LNCaP clone FGC (cell line): ENCODE data around the gene TP53I11.

Source experiments
- DNase-seq: peaks from one replicate; pipeline ENCODE4 v3.0.0-alpha.2; 2011; ENCODE audit warnings: low read depth
- H3K4me3 ChIP-seq: 2 replicates; pipeline ENCODE4 v1.5.1; 2011; ENCODE audit warnings: mild to moderate bottlenecking, low read depth, low read length, control low read depth
- TF ChIP-seq, protein P1 (sequence below): IDR thresholded peaks from 2 replicates; pipeline ENCODE4 v1.5.1; 2012; ENCODE audit warnings: mild to moderate bottlenecking; ENCODE audit not compliant: control insufficient read depth, insufficient read depth; ENCODE audit errors: extremely low read depth

TP53I11 gene

DNA sequence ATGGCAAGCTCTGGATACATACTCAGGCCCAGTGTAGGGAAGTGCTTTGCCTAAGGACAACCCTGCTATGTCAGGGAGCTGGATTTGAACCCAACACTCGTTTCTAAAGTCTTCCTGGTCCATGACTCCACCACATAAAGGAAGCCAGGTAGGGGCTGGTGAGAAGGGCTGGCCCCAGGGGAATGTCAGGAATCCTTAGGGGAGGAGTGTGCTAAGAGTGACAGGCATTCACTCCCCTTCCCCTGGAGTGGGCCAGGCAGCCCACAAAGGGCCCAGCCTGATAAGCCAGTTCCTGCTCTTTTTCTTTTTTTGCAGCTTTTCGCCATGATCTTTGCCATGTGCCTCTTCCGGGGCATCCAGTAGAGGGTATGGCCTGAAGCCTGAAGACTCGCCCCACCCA is 21.9 kb downstream of the TP53I11 start:
- no peak for DNase-seq
- no peak overlapping the region for H3K4me3 ChIP-seq
- TF ChIP-seq, protein P1, sequence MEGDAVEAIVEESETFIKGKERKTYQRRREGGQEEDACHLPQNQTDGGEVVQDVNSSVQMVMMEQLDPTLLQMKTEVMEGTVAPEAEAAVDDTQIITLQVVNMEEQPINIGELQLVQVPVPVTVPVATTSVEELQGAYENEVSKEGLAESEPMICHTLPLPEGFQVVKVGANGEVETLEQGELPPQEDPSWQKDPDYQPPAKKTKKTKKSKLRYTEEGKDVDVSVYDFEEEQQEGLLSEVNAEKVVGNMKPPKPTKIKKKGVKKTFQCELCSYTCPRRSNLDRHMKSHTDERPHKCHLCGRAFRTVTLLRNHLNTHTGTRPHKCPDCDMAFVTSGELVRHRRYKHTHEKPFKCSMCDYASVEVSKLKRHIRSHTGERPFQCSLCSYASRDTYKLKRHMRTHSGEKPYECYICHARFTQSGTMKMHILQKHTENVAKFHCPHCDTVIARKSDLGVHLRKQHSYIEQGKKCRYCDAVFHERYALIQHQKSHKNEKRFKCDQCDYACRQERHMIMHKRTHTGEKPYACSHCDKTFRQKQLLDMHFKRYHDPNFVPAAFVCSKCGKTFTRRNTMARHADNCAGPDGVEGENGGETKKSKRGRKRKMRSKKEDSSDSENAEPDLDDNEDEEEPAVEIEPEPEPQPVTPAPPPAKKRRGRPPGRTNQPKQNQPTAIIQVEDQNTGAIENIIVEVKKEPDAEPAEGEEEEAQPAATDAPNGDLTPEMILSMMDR = no peak

DNA sequence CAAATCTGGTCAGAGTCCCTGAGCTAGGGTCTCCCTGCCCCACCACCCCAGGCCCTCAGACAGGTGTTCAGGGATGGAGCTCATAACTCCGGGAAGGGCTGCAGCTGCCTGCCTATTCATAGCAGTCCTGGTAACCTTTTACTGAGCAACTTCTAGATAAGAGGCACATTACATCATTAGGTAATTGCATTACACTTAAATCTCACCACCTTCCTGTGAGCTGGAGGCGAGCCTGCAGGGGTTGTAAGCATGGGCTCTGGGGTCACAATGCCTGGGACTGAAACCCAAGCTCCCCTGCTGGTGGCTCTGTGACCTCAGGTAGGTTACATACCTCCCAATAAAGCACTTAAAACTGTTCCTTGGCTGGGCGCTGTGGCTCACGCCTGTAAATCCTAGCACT is 22.5 kb downstream of the TP53I11 start:
- DNase-seq = no peak
- H3K4me3 ChIP-seq = no peak overlapping the region
- TF ChIP-seq, protein P1 = no peak

DNA sequence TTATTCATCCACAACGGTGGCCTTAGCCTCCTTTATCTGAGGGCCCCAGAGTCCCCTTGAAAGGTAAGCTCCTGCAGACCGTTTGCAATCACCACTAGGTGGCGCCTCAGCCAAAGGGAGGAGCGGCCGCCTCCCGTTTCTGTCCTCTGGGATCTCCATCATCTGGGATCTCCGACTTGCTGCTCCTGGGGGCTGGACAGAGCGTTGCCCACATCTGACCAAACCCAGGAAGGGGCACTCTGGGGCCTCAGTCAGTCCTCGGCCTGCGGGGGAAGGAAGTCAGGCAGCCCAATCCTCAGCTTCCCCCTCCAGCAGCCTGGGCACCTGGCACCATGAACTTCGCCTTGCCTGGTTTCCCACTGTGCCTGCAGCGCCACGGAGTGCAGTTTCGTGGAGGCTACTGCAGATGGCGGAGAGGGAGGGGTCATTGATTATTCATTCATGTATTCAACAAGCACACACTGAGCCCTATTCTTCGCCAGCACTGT is 23.5 kb downstream of the TP53I11 start:
- H3K4me3 ChIP-seq = no peak overlapping the region
- TF ChIP-seq, protein P1 = peak; percentile 93
- no peak for DNase-seq

DNA sequence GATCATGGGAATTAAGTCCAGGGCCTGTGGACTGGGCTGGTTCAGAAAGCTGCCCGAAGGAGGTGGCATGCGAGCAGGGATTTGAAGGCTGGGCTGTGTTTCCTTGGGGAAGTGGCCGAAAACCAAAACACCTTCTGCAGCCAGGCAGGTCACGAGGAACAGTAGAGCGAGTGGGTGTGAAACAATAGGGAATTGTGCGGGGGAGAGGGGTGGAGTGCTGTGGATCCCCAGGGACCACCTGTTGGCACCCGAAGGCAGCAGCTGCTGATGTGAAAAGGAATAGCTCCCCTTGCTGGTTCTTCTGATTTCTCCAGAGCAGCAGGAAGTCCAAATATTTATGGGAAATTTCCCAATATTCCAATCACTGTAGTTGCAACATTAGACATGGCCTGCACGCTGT is 24.6 kb downstream of the TP53I11 start:
- TF ChIP-seq, protein P1 = no peak
- no peak for DNase-seq
- H3K4me3 ChIP-seq = no peak overlapping the region

DNA sequence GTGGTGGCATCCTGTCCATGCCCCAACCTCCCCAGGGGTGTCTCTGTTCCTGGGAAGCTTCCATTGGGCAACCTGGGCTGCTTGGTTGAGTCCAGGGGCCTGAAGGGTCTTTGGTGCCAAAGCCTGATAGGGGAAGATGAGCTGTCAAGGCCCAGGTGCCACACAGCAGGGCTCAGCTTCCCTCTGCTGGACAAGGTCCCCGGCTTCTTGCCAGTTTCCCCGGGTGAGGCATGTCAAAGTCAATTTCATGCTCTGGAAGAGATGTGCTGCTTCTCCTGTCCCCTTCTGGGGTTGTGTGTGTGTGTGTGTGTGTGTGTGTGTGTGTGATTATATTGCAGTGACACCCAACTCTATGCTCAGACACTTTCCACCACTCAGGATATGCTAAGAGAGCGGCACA is 26.9 kb downstream of the TP53I11 start:
- TF ChIP-seq, protein P1 = no peak
- H3K4me3 ChIP-seq = no peak overlapping the region
- no peak for DNase-seq

DNA sequence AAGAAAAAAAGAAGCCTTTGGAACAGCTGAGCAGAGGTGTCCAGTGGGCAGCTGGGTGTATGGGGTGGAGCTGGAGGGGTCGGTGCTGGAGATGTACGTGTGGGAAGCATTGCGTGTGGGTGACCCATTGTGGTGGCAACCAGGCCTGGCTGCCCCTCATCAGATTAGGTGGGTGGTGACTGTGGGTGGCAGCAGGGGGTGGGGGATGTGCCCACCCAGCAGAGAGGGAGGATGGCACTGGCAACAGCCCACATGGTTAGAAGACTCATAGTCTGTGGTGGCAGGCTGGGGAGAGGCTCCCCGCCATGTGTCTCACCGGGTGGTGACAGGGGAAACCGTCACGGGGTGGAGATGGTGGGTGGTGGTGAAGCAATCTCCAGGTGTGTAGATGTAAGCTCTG is 27.6 kb downstream of the TP53I11 start:
- TF ChIP-seq, protein P1 = no peak
- DNase-seq = no peak
- H3K4me3 ChIP-seq = no peak overlapping the region

DNA sequence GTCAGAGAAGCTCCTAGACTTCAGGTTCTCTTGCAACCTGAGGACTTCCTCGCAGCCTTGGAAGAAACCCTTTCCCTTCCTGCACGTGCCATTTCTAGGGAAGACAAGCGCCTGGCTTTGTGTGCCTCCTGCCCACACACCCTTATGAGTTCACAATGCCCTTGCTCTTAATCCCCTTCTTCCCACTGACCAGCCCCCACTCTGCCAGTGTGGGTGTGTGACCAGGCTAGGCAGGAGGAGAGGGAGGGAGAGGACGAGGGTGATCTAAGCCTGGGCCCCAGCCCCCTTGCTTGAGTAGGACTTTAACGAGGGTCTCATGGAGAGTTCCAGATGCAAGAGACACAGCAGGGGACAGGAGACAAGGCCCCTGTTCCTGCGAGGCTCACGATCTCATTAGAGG is 30.2 kb downstream of the TP53I11 start:
- no peak for DNase-seq
- H3K4me3 ChIP-seq = no peak overlapping the region
- TF ChIP-seq, protein P1 = no peak
